GM10266 (cell line): ENCODE measurements around the gene SDK1.

Source experiments
- DNase-seq: peaks from one replicate; pipeline ENCODE4 v3.0.0; 2012; ENCODE audit errors: extremely low spot score
- TF ChIP-seq, protein P1 (sequence below): IDR thresholded peaks from 2 replicates; pipeline ENCODE4 v1.5.1; 2012; ENCODE audit warnings: mild to moderate bottlenecking, low read depth; ENCODE audit not compliant: control insufficient read depth, insufficient read depth; ENCODE audit errors: missing control alignments

Gene SDK1

DNA sequence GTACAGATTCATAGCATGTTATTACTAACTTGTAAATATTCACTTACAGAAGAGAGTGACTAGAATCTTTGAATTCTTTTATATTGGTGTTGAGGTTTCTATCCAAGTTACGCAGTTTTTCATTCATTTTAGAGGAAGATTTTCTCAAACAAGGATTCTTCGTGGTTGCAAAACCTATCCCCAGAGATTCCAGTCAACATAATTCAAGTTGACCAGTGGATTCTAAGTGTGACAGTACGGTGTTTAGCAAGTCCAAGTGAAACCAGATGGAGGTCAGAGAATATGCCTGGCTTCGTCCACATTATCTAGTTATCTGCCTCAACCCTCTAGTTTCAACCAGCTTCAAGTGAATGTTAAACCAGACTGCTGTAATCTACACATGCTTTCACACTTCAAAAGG lies 131.9 kb downstream of the SDK1 start:
- no peak for DNase-seq
- TF ChIP-seq, protein P1, sequence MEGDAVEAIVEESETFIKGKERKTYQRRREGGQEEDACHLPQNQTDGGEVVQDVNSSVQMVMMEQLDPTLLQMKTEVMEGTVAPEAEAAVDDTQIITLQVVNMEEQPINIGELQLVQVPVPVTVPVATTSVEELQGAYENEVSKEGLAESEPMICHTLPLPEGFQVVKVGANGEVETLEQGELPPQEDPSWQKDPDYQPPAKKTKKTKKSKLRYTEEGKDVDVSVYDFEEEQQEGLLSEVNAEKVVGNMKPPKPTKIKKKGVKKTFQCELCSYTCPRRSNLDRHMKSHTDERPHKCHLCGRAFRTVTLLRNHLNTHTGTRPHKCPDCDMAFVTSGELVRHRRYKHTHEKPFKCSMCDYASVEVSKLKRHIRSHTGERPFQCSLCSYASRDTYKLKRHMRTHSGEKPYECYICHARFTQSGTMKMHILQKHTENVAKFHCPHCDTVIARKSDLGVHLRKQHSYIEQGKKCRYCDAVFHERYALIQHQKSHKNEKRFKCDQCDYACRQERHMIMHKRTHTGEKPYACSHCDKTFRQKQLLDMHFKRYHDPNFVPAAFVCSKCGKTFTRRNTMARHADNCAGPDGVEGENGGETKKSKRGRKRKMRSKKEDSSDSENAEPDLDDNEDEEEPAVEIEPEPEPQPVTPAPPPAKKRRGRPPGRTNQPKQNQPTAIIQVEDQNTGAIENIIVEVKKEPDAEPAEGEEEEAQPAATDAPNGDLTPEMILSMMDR, result no peak

DNA sequence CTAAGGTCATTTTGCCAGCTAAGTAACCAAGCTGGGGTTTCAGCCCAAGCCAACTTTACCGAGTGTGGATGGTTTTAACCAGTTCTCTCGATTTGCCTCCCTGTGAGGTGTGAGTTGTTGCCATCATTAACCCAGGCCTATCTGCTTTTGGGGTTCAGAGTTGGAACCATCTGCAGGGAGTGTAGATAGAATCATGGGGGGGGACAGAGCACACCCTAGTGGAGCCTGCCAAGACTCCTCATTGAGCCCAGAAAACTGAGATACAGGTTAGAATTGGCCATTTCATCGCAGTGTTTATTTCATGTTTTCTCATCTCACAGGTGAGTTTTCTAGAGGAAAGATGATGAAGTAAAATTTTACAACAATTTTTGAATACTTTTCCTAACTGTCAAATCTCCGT lies 133.6 kb downstream of the SDK1 start:
- TF ChIP-seq, protein P1, result no peak
- no peak for DNase-seq

DNA sequence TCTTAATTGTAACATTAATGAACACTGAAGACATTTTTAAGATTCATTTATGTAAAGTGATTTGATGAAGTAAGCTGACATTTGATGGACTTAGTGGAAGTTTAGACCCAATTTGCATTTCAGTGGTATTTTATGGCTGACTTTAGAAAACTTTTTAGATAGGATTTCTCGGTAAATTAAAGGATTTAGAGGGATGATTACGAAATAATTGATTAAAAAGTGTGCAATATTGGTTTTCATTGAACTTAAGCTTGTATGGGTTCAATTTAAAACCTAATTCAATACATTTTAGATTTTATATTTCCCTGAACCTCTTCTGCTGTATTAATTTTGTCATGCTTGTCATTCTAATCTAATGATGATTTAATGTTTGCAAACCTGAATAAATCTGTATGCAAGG lies 135.1 kb downstream of the SDK1 start:
- no peak for DNase-seq
- TF ChIP-seq, protein P1, result no peak

DNA sequence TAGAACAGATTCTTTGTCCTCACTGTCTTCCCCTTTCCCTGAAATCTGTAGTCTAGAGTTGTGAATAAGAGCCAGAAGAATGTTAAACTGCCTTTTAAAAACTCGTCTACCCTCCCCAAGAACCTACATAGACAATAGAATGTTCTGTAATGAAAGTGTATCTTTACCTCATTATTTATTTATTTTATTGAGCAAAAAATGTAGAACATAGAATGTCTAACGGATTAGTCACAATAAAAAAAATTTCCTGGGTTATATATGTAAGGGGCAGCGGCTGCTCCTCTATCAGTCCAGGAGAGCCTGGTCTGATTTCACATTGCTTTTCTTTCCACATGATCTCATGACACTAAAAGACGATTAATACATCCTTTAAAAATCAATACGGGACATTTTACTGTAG lies 135.7 kb downstream of the SDK1 start:
- TF ChIP-seq, protein P1, result no peak
- no peak for DNase-seq

DNA sequence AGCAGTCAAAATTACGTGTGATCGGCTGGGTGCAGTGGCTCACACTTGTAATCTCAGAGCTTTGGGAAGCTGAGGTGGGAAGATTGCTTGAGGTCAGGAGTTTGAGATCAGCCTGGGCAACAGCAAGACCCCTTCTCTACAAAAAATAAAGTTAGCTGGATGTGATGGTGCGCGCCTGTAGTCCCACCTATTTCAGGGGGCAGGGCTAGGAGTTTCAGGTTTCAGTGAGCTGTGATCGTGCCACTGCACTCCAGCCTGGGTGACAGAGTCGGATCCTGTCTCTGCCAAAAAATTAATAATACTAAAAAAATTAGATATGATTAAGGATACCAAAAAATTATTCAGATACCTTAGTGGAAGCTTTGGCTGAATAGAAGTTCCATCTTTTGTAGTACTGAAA lies 136.4 kb downstream of the SDK1 start:
- TF ChIP-seq, protein P1, result no peak
- DNase-seq, result no peak

DNA sequence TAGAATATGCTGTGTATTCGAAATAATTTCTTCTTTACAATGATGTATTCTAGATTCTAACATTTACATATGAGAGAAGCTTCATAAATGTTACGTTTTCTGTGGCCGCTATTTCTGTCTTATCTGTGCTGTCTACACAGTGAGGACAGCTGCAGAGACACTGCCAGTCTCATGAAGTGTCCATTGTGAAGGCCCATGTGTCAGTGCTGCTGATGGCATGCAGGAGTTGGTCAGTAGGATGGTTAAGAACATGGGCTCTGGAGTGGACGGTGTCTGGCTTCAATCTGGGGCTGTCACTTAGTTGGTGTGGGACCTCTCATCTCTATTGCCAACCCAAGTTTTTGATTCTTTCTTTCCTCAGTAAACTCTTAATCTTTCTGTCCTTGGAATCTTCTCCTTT lies 137.3 kb downstream of the SDK1 start:
- DNase-seq, result no peak
- TF ChIP-seq, protein P1, result no peak

DNA sequence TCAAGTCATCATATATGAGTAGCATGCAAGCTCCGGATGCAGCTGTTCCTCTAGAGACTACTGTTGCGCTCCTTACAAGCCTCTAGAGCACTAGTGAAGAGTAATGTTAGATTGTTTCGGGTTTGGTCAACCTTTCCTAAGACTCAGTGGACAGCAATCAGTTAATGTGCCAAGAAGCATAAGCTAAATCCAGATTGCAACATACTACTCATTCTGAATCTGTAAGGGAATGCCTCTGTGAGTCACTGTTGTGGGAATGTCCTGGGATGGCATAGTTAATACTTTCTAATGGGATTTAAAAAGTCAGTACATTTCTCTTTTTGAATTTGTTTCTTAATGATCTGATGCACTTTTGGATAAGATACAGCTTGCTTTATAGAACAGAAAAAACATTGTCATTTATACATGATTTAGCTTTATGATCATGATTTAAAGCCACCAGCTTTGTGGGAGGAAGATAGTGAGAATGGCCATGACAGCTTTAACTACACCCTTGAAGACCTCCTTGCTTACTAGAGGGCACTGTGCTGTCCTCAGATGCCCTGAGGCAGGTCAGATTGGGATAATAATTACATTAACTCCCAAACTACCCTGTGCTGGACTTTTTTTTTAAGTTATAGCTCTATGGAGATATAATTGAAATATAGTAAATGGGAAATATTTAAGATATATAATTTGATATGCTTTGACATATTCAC lies 138.4 kb downstream of the SDK1 start:
- TF ChIP-seq, protein P1, result no peak
- DNase-seq, result no peak
